ENCODE measurements around the gene UBE2E1.
"Not testable (repeated sequence)": the region's sequence is repeated elsewhere in the genome, so short reads cannot be mapped to it uniquely, and the experiment has no call there.

The UBE2E1 gene

DNA sequence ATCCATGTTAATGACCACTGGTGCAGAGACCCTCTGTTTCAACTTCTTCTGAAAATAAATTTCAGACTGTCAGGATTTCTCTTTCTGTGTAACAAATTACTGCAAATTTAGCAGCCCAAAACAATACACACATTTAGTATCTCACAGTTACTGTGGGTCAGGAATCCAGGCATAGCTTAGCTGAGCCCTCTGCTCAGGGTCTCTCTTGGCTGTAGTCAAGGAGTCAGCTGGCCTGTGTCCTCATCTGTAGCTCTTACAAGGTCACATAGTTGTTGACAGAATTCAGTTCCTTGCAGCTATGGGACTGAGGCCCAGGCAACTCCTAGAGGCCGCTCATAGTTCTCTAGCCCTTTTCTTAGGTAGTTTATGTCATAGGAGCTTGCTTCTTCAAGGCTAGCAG lies 59.2 kb downstream of the UBE2E1 start:
- H3K27ac Mint-ChIP-seq, result no peak overlapping the region
- peaks cover 33 to 62% of the 10 kb centered on the region in 2 donors for H3K4me1 Mint-ChIP-seq
- H3K27me3 Mint-ChIP-seq, result no peaks in the 10 kb centered on the region
- H3K36me3 Mint-ChIP-seq, result peaks cover 21 to 31% of the 10 kb centered on the region in 2 donors
- H3K9me3 Mint-ChIP-seq, result no peaks in the 10 kb centered on the region
- DNase-seq (no peak), ATAC-seq (replicated peaks) (no peak)
- no peak overlapping the region for H3K4me3 Mint-ChIP-seq

- no peak for DNase-seq
- H3K36me3 Mint-ChIP-seq, result peaks cover 21 to 31% of the 10 kb centered on the region in 2 donors
- peaks cover 31 to 57% of the 10 kb centered on the region in 2 donors for H3K4me1 Mint-ChIP-seq
- peak overlapping the region; percentile 17 for H3K27ac Mint-ChIP-seq
- no peak overlapping the region for H3K4me3 Mint-ChIP-seq
- no peaks in the 10 kb centered on the region for H3K27me3 Mint-ChIP-seq
- H3K9me3 Mint-ChIP-seq, result no peaks in the 10 kb centered on the region
- ATAC-seq (replicated peaks), result peak; percentile 21 to 51
Measured at GRCh38 chr3:23865595-23866396, 60.0 kb downstream of the UBE2E1 start.

GRCh38 chr3:23867400-23867799 lies 61.6 kb downstream of the UBE2E1 start:
- ATAC-seq (replicated peaks), result no peak

GRCh38 chr3:23867838-23868237 lies 62.1 kb downstream of the UBE2E1 start:
- H3K27ac Mint-ChIP-seq, result no peak overlapping the region

More at GRCh38 chr3:23867400-23867799, 61.6 kb downstream of the UBE2E1 start:
- H3K27me3 Mint-ChIP-seq, result no peaks in the 10 kb centered on the region
- DNase-seq, result no peak
- H3K4me3 Mint-ChIP-seq, result no peak overlapping the region
- H3K9me3 Mint-ChIP-seq, result no peaks in the 10 kb centered on the region
- no peak overlapping the region for H3K27ac Mint-ChIP-seq
- peaks cover 24 to 50% of the 10 kb centered on the region in 2 donors for H3K4me1 Mint-ChIP-seq
- peaks cover 16 to 25% of the 10 kb centered on the region in 2 donors for H3K36me3 Mint-ChIP-seq

DNA sequence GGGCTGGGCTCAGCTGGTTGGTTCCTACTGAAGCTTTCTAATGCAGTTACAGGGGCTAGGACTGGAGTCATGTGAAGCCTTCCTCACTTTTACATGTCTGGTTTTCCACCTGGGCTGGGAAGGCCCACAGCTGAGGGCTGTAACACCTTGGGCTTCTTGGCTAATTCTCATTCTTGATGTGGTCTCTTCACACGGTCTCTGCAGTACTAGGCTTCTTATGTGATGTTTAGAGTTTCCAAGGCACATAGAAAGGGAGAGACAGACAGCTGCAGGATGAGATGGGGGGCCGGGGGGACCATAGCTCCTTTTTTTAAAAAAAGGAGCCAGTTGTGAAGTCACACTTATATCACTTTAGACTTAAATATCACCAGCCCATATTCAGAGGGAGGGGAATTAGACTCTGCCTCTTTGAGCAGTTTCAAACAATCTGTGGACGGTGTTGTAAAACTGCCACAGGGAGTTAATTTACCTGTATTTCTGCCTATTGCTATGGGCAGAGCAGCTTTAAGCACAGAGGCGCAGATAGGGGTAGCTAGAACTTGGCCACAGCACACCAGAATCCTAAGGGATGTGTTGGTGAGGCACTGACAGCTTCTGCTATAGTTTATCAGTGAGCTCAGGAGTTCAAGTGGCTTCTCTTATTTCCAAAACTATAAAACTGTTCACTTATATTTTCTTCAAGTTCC lies 64.4 kb downstream of the UBE2E1 start:
- Mint-ChIP-seq H3K4me3 (no peak overlapping the region), H3K9me3 (no peaks in the 10 kb centered on the region), H3K36me3 (peaks cover 2 to 7% of the 10 kb centered on the region in 2 donors), H3K27ac (no peak overlapping the region), H3K27me3 (no peaks in the 10 kb centered on the region), H3K4me1 (peaks cover 22 to 39% of the 10 kb centered on the region in 2 donors)
- ATAC-seq (replicated peaks), result no peak
- no peak for DNase-seq

More at GRCh38 chr3:23867838-23868237, 62.1 kb downstream of the UBE2E1 start:
- Mint-ChIP-seq H3K27me3 (no peaks in the 10 kb centered on the region), H3K9me3 (no peaks in the 10 kb centered on the region), H3K4me1 (peaks cover 24 to 50% of the 10 kb centered on the region in 2 donors), H3K4me3 (no peak overlapping the region), H3K36me3 (peaks cover 16 to 25% of the 10 kb centered on the region in 2 donors)
- DNase-seq (no peak), ATAC-seq (replicated peaks) (no peak)

DNA sequence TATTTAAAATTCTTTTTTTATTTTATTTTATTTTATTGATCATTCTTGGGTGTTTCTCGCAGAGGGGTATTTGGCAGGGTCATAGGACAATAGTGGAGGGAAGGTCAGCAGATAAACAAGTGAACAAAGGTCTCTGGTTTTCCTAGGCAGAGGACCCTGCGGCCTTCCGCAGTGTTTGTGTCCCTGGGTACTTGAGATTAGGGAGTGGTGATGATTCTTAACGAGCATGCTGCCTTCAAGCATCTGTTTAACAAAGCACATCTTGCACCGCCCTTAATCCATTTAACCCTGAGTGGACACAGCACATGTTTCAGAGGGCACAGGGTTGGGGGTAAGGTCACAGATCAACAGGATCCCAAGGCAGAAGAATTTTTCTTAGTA lies 64.9 kb downstream of the UBE2E1 start:
- not testable (repeated sequence) for H3K36me3 Mint-ChIP-seq; H3K27ac Mint-ChIP-seq; DNase-seq; H3K4me3 Mint-ChIP-seq; H3K27me3 Mint-ChIP-seq; H3K9me3 Mint-ChIP-seq; ATAC-seq (replicated peaks)
- peaks cover 18 to 39% of the 10 kb centered on the region in 2 donors for H3K4me1 Mint-ChIP-seq

- H3K4me1 Mint-ChIP-seq, result peaks cover 18 to 39% of the 10 kb centered on the region in 2 donors
- H3K36me3 Mint-ChIP-seq; H3K27ac Mint-ChIP-seq; H3K27me3 Mint-ChIP-seq; DNase-seq; H3K4me3 Mint-ChIP-seq; H3K9me3 Mint-ChIP-seq; ATAC-seq (replicated peaks): not testable (repeated sequence)
Measured at GRCh38 chr3:23871361-23871760, 65.6 kb downstream of the UBE2E1 start.

- no peaks in the 10 kb centered on the region for H3K9me3 Mint-ChIP-seq
- H3K4me1 Mint-ChIP-seq, result peaks cover 21 to 40% of the 10 kb centered on the region in 2 donors
- no peak overlapping the region for H3K27ac Mint-ChIP-seq
- no peak overlapping the region for H3K4me3 Mint-ChIP-seq
- no peak for ATAC-seq (replicated peaks)
- H3K27me3 Mint-ChIP-seq, result no peaks in the 10 kb centered on the region
- no peak for DNase-seq
- H3K36me3 Mint-ChIP-seq, result no peaks in the 10 kb centered on the region
Measured at GRCh38 chr3:23872330-23872729, 66.6 kb downstream of the UBE2E1 start.

GRCh38 chr3:23873941-23874340 lies 68.2 kb downstream of the UBE2E1 start:
- peaks cover 24 to 43% of the 10 kb centered on the region in 2 donors for H3K4me1 Mint-ChIP-seq
- H3K4me3 Mint-ChIP-seq, result no peak overlapping the region
- ATAC-seq (replicated peaks) (no peak), DNase-seq (no peak)
- H3K36me3 Mint-ChIP-seq, result peaks cover 0 to 1% of the 10 kb centered on the region in 2 donors
- H3K9me3 Mint-ChIP-seq, result no peaks in the 10 kb centered on the region
- H3K27me3 Mint-ChIP-seq, result no peaks in the 10 kb centered on the region
- no peak overlapping the region for H3K27ac Mint-ChIP-seq

- peaks cover 0 to 1% of the 10 kb centered on the region in 2 donors for H3K9me3 Mint-ChIP-seq
- H3K27ac Mint-ChIP-seq, result peak overlapping the region; percentile 60
- DNase-seq (no peak), ATAC-seq (replicated peaks) (no peak)
- H3K36me3 Mint-ChIP-seq, result peaks cover 5 to 7% of the 10 kb centered on the region in 2 donors
- H3K4me3 Mint-ChIP-seq, result no peak overlapping the region
- no peaks in the 10 kb centered on the region for H3K27me3 Mint-ChIP-seq
- H3K4me1 Mint-ChIP-seq, result peaks cover 27 to 43% of the 10 kb centered on the region in 2 donors
Measured at GRCh38 chr3:23874359-23875112, 68.8 kb downstream of the UBE2E1 start.

GRCh38 chr3:23875113-23875725 lies 69.5 kb downstream of the UBE2E1 start:
- DNase-seq (no peak), ATAC-seq (replicated peaks) (peak in 1 of 2 donors; percentile 34)
- Mint-ChIP-seq H3K4me3 (no peak overlapping the region), H3K27me3 (no peaks in the 10 kb centered on the region), H3K27ac (no peak overlapping the region), H3K9me3 (peaks cover 0 to 2% of the 10 kb centered on the region in 2 donors), H3K36me3 (peaks cover 6 to 8% of the 10 kb centered on the region in 2 donors), H3K4me1 (peaks cover 28 to 50% of the 10 kb centered on the region in 2 donors)

DNA sequence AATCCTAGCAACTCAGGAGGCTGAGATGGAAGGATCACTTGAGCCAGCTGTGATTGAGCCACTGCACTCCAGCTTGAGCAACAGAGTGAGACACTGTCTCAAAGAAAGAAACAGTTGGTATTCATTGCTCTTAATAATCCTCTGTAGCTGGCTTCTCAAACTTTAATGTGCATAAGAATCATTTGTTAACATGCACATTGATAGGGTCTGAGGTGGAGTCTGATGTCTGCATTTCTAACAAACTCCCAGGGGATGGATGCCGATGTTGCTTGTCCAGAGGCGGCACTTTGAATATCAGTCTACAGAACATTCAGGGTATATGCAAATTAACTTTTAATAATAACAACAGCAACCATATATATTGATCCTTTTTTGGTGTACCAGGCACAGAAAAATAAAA lies 71.2 kb downstream of the UBE2E1 start:
- no peak overlapping the region for H3K27ac Mint-ChIP-seq
- no peak overlapping the region for H3K4me3 Mint-ChIP-seq
- DNase-seq (no peak), ATAC-seq (replicated peaks) (no peak)
- H3K27me3 Mint-ChIP-seq, result no peaks in the 10 kb centered on the region
- peaks cover 13 to 15% of the 10 kb centered on the region in 2 donors for H3K36me3 Mint-ChIP-seq
- peaks cover 34 to 67% of the 10 kb centered on the region in 2 donors for H3K4me1 Mint-ChIP-seq
- peaks cover 0 to 2% of the 10 kb centered on the region in 2 donors for H3K9me3 Mint-ChIP-seq

GRCh38 chr3:23877329-23877980 lies 71.7 kb downstream of the UBE2E1 start:
- ATAC-seq (replicated peaks) (no peak), DNase-seq (no peak)
- H3K27ac Mint-ChIP-seq, result no peak overlapping the region
- H3K36me3 Mint-ChIP-seq, result peaks cover 17 to 20% of the 10 kb centered on the region in 2 donors
- H3K4me1 Mint-ChIP-seq, result peaks cover 34 to 72% of the 10 kb centered on the region in 2 donors
- H3K27me3 Mint-ChIP-seq, result no peaks in the 10 kb centered on the region
- peaks cover 0 to 2% of the 10 kb centered on the region in 2 donors for H3K9me3 Mint-ChIP-seq
- no peak overlapping the region for H3K4me3 Mint-ChIP-seq

Measured in stimulated activated naive B cell treated with anti-CD40 and anti-IgM and Interleukin-4, amounts not matched to agents 10 μg/mL and 1 μg/mL and 100 μg/mL, for 72 hours (primary cell).